SJCRH30 (cell line): ENCODE measurements around the gene CPLX1. TPM values are rescaled to one million over a fixed set of nuclear protein-coding genes. Genes with fewer than 3 reads are reported as not detected.
A peak's percentile ranks its signal among the peaks of the same experiment; 100 is the strongest.
"Not testable (repeated sequence)": the region's sequence is repeated elsewhere in the genome, so short reads cannot be mapped to it uniquely, and the experiment has no call there.

Experiments
- DNase-seq, 2 experiments: peaks; one replicate each; pipeline ENCODE4 v3.0.0-alpha.2; 2015 to 2020
- H3K27ac ChIP-seq: fragments of 250-450 bp; sonication (Bioruptor Pico); 2 replicates; pipeline ENCODE4 v1.5.1; 2020; ENCODE audit warnings: mild to moderate bottlenecking, moderate library complexity
- H3K27me3 ChIP-seq: fragments of 250-450 bp; sonication (Bioruptor Pico); 2 replicates; pipeline ENCODE4 v1.5.1; 2020; ENCODE audit warnings: mild to moderate bottlenecking, moderate library complexity
- H3K36me3 ChIP-seq: fragments of 250-450 bp; sonication (Bioruptor Pico); 2 replicates; pipeline ENCODE4 v1.5.1; 2020; ENCODE audit warnings: mild to moderate bottlenecking, moderate library complexity
- H3K4me1 ChIP-seq: fragments of 250-450 bp; sonication (Bioruptor Pico); 2 replicates; pipeline ENCODE4 v1.5.1; 2020; ENCODE audit warnings: mild to moderate bottlenecking, moderate library complexity
- H3K4me3 ChIP-seq: fragments of 250-450 bp; sonication (Bioruptor Pico); 2 replicates; pipeline ENCODE4 v1.5.1; 2020; ENCODE audit warnings: mild to moderate bottlenecking, moderate library complexity
- H3K9me3 ChIP-seq: fragments of 250-450 bp; sonication (Bioruptor Pico); replicated peaks from 2 replicates; pipeline ENCODE4 v1.5.1; 2020; ENCODE audit warnings: mild to moderate bottlenecking, moderate library complexity
- total RNA-seq: library from RNA; depleted of rRNA; stranded (reverse); fragments of >200 nt; shearing (Covaris generic); gene quantifications from 2 replicates; pipeline ENCODE4 v1.2.3, GENCODE V29; 2014

Gene CPLX1
- total RNA-seq, 1 experiment from 2014 or later: 0.59 TPM

DNA sequence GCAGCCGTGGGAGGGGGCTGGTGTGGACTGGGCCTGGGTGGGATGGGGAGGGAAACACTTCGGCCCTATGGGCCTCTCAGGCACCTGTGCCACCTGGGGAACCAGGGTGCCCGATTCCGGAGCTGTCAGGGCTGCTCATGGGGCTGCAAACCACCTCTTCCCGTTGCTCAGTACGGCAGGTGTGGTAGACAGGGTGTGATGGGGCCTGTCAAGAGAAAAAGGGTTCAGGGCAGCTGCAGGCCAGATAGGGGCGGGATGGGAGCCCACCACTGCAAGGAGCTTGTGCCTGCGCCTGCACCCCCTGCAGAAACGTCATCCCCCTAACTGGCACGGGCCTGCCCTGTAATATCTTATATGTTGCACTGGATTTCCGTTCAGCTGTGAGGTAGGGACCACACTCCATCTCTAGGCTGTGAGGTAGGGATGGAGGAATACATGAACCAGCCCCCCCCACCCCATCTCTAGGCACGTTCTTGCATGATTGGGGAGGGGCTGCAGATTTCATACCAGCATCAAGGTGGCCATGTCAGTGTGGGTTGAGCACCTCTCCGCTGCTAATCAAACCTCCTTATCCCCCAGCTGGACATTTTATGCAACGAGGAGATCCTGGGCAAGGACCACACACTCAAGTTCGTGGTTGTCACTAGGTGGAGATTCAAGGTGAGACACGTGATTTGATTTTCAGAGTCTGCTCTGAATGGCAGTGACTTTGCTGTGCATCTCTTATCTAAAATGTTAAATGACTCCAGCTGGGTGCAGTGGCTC, 61.3 kb downstream of the CPLX1 start:
- peaks cover 86% of the 10 kb centered on the region for H3K36me3 ChIP-seq
- H3K27me3 ChIP-seq: no peaks in the 10 kb centered on the region
- H3K27ac ChIP-seq: no peak overlapping the region
- H3K9me3 ChIP-seq: 0 out of 2 replicates have a peak, but pooled peaks cover 3% of the 10 kb centered on the region
- DNase-seq: no peak
- H3K4me3 ChIP-seq: no peak overlapping the region
- no peaks in the 10 kb centered on the region for H3K4me1 ChIP-seq

GRCh38 chr4:763922-764321, 62.0 kb downstream of the CPLX1 start:
- DNase-seq: no peak
- H3K27me3 ChIP-seq: no peaks in the 10 kb centered on the region
- H3K27ac ChIP-seq: no peak overlapping the region
- 0 out of 2 replicates have a peak, but pooled peaks cover 3% of the 10 kb centered on the region for H3K9me3 ChIP-seq
- H3K4me3 ChIP-seq: no peak overlapping the region
- peaks cover 79% of the 10 kb centered on the region for H3K36me3 ChIP-seq
- H3K4me1 ChIP-seq: no peaks in the 10 kb centered on the region

DNA sequence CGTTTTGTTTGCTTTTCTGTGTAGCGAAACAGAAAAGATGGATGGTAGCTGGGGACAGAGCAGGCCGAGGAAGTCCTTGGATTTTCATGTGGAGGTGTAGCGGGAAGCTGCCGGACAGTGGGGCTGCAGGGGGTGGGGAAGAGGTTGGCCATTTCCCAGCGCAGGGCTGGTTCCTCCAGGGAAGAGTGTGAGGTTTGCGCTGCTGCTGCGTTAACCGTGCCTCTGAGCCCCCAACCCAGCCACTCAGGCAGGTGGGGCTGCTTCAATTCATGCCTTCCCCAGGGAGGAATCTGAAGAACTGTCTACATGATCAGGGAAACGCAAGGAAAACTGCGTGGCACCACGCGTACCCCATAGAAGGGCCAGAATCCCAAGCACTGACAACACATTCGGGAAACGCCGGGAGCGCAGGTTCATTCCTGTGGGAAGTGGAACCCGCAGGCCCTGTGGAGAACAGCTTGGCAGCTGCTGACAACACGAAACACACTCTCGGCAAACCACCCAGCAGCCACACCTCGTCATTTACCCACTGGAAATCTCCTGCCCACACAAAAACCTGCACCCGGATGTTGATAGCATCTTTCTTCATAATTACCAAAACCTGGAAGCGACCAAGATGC, 62.6 kb downstream of the CPLX1 start:
- 0 out of 2 replicates have a peak, but pooled peaks cover 3% of the 10 kb centered on the region for H3K9me3 ChIP-seq
- no peaks in the 10 kb centered on the region for H3K27me3 ChIP-seq
- DNase-seq: no peak
- H3K27ac ChIP-seq: no peak overlapping the region
- no peaks in the 10 kb centered on the region for H3K4me1 ChIP-seq
- H3K36me3 ChIP-seq: peaks cover 73% of the 10 kb centered on the region
- H3K4me3 ChIP-seq: no peak overlapping the region

DNA sequence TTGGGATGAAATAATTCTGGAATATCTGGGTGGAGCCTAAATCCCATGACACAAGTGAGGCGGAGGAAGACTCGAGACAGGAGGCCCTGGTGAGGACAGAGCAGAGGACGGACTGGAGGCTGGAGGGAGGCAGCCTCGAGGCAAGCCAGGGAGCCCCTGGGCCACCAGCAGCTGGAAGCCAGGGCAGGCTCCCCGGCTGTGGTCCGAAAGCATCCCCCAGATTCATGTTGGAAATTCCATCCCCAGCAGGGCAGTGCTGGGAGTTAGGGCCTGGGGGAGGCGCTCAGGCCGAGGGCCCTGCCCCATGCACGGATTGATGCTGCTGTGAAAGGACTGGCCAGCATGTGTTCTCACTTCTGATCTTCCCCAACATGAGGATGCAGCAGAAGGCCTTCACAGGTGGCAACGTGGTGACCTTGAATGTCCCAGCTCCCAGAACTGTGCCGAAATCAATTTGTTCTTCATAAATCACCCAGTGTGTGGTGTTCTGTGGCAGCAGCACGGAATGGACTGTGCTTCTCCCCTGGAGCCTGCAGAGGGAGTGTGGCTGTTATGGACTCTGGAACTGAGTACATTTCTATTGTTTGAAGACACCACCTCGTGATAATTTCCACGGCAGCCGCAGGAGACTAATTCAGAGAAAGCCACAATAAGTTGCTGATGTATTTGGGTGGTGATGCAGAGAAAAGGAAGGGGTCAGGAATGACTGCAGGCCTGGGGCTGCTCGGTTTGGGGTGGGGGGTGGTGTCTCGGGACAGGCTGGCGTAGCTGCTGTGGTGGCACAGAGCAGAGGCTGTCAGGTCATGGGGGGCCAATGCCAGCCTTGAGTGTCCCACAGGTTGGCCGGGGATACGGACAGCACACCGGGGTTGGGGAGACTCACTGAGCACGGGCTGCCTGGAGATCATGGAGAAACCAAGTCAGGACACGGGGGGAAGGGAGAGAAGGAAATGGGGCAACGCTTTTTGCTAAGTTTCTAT, 63.4 kb downstream of the CPLX1 start:
- H3K27ac ChIP-seq: no peak overlapping the region

DNA sequence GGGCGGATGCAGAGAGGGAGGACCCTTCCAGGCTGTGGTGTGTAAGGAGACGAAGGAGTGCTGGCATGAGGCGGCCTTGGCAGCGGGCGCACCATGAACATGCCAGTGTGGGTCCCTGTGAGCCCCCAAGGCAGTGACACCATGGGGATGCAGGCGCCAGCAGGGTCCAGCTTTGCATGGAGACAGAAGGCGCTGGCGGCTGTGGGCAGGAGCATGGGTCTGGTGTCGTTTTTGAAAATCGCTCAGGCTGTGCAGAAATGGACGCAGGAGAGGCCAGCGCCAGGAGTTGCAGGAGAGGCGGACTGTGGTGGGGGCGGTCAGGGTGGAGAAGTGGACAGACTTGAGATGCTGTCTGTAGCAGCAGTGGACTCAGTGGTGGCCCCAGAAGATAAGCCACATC, 64.2 kb downstream of the CPLX1 start:
- no peak overlapping the region for H3K27ac ChIP-seq
- no peak overlapping the region for H3K4me3 ChIP-seq
- H3K9me3 ChIP-seq: 0 out of 2 replicates have a peak, but pooled peaks cover 3% of the 10 kb centered on the region
- H3K4me1 ChIP-seq: no peaks in the 10 kb centered on the region
- no peak for DNase-seq
- no peaks in the 10 kb centered on the region for H3K27me3 ChIP-seq
- H3K36me3 ChIP-seq: peaks cover 71% of the 10 kb centered on the region

More for the DNA sequence above, 63.4 kb downstream of the CPLX1 start:
- H3K4me1 ChIP-seq: no peaks in the 10 kb centered on the region
- peaks cover 70% of the 10 kb centered on the region for H3K36me3 ChIP-seq
- no peaks in the 10 kb centered on the region for H3K27me3 ChIP-seq
- H3K4me3 ChIP-seq: no peak overlapping the region
- H3K9me3 ChIP-seq: 0 out of 2 replicates have a peak, but pooled peaks cover 3% of the 10 kb centered on the region
- DNase-seq: no peak

DNA sequence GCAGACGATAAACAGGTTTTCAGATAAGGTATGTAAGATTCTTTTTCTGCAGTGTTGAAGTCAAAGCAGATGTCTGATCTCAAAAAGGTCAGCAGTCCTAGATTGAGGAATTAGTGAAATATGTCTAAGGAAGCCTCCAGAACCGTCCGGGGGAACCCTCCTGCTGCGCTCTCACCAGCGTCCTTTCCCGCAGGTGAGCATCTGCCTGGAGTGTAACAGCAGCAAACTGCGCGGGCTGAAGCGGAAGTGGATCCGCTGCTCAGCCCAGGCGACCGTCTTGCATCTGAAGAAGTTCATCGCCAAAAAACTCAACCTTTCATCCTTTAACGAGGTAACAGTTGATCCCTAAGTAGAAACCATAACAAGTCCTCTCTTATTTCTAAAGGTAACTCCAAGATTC, 64.8 kb downstream of the CPLX1 start:
- H3K27ac ChIP-seq: no peak overlapping the region
- no peak overlapping the region for H3K4me3 ChIP-seq
- H3K36me3 ChIP-seq: peaks cover 76% of the 10 kb centered on the region
- H3K4me1 ChIP-seq: no peaks in the 10 kb centered on the region
- H3K9me3 ChIP-seq: 0 out of 2 replicates have a peak, but pooled peaks cover 3% of the 10 kb centered on the region
- H3K27me3 ChIP-seq: no peaks in the 10 kb centered on the region
- no peak for DNase-seq

- no peak overlapping the region for H3K4me3 ChIP-seq
- H3K36me3 ChIP-seq: peaks cover 71% of the 10 kb centered on the region
- 0 out of 2 replicates have a peak, but pooled peaks cover 3% of the 10 kb centered on the region for H3K9me3 ChIP-seq
- DNase-seq: no peak
- no peaks in the 10 kb centered on the region for H3K4me1 ChIP-seq
- H3K27ac ChIP-seq: no peak overlapping the region
- no peaks in the 10 kb centered on the region for H3K27me3 ChIP-seq
These were observed 65.3 kb downstream of the CPLX1 start for GRCh38 chr4:760616-761015.

DNA sequence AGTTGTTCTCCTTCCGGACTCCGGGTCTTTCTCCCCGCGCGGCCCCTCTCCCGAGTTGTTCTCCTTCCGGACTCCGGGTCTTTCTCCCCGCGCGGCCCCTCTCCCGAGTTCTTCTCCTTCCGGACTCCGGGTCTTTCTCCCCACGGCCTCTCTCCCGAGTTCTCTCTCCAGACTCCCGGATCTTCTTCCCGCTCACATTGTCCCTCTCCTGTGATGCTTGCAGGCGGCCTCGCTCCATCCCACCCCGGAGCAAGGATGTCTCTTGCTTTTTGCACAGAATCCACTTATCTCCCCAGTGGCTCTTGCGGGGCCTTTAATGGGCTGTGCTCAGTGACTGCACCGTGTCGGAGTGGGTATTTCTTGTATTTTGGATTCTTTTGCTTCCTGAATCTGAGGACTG, 66.1 kb downstream of the CPLX1 start:
- H3K9me3 ChIP-seq, DNase-seq, H3K4me3 ChIP-seq, H3K4me1 ChIP-seq, H3K27ac ChIP-seq, H3K27me3 ChIP-seq: not testable (repeated sequence)
- H3K36me3 ChIP-seq: peaks cover 70% of the 10 kb centered on the region

DNA sequence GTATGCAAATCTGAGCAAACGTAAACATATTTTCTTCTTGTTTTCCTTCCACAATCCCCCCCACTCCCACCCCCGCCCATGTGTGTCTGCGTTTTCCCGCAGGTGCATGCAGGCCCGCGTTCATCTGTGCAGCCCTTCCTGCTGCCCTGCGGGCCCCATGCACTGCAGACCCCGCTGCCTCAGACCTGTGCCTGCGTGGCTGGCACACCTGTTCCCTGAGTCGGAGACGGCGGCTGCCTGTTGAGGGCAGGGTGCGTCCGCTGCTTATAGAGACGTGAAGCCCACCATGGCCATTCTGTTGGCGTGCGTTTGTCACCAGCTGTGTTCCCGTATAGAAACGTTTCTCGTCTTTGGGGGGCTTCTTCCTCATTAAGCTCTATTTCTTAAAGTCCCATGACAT, 68.8 kb downstream of the CPLX1 start:
- H3K9me3 ChIP-seq: no peaks in the 10 kb centered on the region
- H3K4me3 ChIP-seq: no peak overlapping the region
- no peaks in the 10 kb centered on the region for H3K27me3 ChIP-seq
- peaks cover 63% of the 10 kb centered on the region for H3K36me3 ChIP-seq
- H3K27ac ChIP-seq: no peak overlapping the region
- H3K4me1 ChIP-seq: peaks cover 8% of the 10 kb centered on the region
- no peak for DNase-seq

DNA sequence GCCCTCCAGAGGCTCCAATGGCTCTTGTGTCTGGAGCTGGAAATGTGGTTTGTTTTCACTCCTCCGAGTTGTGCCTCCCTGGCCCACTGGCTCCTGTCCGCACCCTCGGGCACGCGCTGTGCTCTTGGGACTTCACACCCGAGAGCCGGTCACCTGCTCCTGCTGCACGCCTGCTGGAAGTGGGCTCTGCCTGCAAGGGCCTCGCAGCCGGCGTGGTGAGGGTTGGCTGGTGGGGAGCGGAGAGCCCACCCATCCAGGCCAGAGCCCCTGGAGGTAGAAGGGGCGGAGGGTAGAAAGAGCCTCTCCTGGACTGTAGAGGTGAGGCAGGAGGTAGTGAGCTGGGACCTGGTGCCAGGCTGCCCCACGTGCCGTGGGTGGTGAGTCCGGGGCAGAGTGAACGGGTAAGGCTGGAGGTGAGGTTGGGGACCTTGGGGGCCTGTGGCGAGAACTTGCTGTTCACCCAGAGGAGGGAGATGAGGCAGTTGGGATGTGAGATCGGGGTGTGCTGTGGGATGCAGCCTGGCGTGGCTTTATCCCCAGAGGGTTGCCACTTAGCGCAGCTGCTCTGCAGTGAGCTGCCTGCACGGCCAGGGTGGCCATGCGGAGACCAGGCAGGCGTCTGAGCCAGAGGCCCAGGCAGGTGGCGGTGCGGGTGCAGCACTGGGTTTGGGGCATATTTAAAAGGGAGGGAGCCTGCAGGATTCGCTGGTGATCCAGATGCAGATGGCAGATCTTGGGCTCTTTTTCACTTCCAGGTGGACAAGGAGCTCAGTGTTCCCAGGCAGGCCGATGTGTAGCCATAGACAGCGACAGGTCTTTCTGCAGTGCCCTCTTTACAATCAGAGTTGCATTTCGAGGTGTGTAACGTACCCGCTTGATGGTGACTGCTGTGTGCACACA, 71.5 kb downstream of the CPLX1 start:
- H3K4me3 ChIP-seq: no peak overlapping the region
- no peaks in the 10 kb centered on the region for H3K9me3 ChIP-seq
- H3K27me3 ChIP-seq: no peaks in the 10 kb centered on the region
- no peak overlapping the region for H3K27ac ChIP-seq
- no peak for DNase-seq
- H3K36me3 ChIP-seq: peaks cover 54% of the 10 kb centered on the region
- peaks cover 20% of the 10 kb centered on the region for H3K4me1 ChIP-seq

DNA sequence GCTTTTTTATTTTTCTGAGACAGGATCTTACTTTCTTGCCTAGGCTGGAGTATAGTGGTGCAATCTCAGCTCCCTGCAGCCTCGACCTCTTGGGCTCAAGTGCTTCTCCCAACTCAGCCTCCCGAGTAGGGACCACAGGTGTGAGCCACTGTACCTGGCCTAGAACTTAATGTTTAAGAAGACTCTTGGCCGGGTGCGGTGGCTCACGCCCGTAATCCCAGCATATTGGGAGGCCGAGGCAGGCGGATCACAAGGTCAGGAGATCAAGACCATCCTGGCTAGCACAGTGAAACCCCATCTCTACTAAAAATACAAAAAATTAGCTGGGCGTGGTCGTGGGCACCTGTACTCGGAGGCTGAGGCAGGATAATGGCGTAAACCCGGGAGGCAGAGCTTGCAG, 72.7 kb downstream of the CPLX1 start:
- peaks cover 20% of the 10 kb centered on the region for H3K4me1 ChIP-seq
- H3K9me3 ChIP-seq, DNase-seq, H3K27me3 ChIP-seq, H3K4me3 ChIP-seq: not testable (repeated sequence)
- peak overlapping the region; percentile 84 for H3K27ac ChIP-seq
- peaks cover 65% of the 10 kb centered on the region for H3K36me3 ChIP-seq

GRCh38 chr4:752196-752861, 73.6 kb downstream of the CPLX1 start:
- H3K4me3 ChIP-seq: peak overlapping the region; percentile 6
- peak overlapping the region; percentile 84 for H3K27ac ChIP-seq
- no peaks in the 10 kb centered on the region for H3K9me3 ChIP-seq
- H3K4me1 ChIP-seq: peaks cover 20% of the 10 kb centered on the region
- peak; percentile 89 to 92 for DNase-seq
- H3K27me3 ChIP-seq: no peaks in the 10 kb centered on the region
- H3K36me3 ChIP-seq: peaks cover 66% of the 10 kb centered on the region

- H3K27ac ChIP-seq: peak overlapping the region; percentile 84
- H3K4me1 ChIP-seq: peaks cover 20% of the 10 kb centered on the region
- no peaks in the 10 kb centered on the region for H3K9me3 ChIP-seq
- peak; percentile 65 to 75 for DNase-seq
- no peaks in the 10 kb centered on the region for H3K27me3 ChIP-seq
- peaks cover 63% of the 10 kb centered on the region for H3K36me3 ChIP-seq
- peak overlapping the region; percentile 6 for H3K4me3 ChIP-seq
These were observed 74.3 kb downstream of the CPLX1 start for GRCh38 chr4:751676-752075.
